Measurements from ENCODE around the gene RALB.

The RALB gene

GRCh38 chr2:120223034-120223912 lies 29.4 kb upstream of the RALB start, which contains the start of gene TMEM185B:
TMEM185B (minus strand) TSS chr2:120223400; CDS start chr2:120222976, 424 bp downstream.
- H2BK120ac ChIP-seq (ENCODE audit: low read depth, low read length): peak within 1 kb of the TSS; percentile 95
- peak within 1 kb of the TSS in 1 of 2 experiments; percentile 29 for H3K14ac ChIP-seq (ENCODE audit: low read length in 2 of 2)
- peak; percentile 85 for DNase-seq
- peak within 1 kb of the TSS in 1 of 2 experiments; percentile 51 for H3K23ac ChIP-seq (ENCODE audit: low read length in 2 of 2)
- peaks cover 27% of the 10 kb centered on the region for H3K79me1 ChIP-seq (replicated peaks; ENCODE audit: low read length, poor library complexity, severe bottlenecking)
- H4K91ac ChIP-seq (ENCODE audit: low read length): peak within 1 kb of the TSS; percentile 99
- peaks cover 13% of the 10 kb centered on the region for H3K4me1 ChIP-seq (ENCODE audit: control insufficient read depth, insufficient read depth, low read depth, low read length)
- peak within 1 kb of the TSS; percentile 59 for H2AK5ac ChIP-seq (ENCODE audit: low read length, severe bottlenecking)
- peak within 1 kb of the TSS; percentile 85 for H3K9ac ChIP-seq (ENCODE audit: low read length)
- H2BK5ac ChIP-seq (ENCODE audit: low read depth, low read length, poor library complexity, severe bottlenecking): peak within 1 kb of the TSS; percentile 92
- peak within 1 kb of the TSS in 1 of 2 experiments; percentile 67 for H2BK12ac ChIP-seq (ENCODE audit: low read length in 2 of 2)
- peak within 1 kb of the TSS; percentile 53 for H2BK15ac ChIP-seq (ENCODE audit: low read depth, poor library complexity, severe bottlenecking)
- H3K4me3 ChIP-seq (ENCODE audit: insufficient read depth in 1 of 2, low read depth in 1 of 2, low read length in 2 of 2): peak within 1 kb of the TSS; percentile 71 to 78
- peak within 1 kb of the TSS; percentile 99 for H4K8ac ChIP-seq (ENCODE audit: low read length)
- 3% methylated on average over 79 of the region's 108 CpGs for WGBS
- H3K4ac ChIP-seq (ENCODE audit: low read depth in 1 of 2, low read length in 2 of 2): peak within 1 kb of the TSS; percentile 88 to 90
- H3K27me3 ChIP-seq (ENCODE audit: control insufficient read depth in 1 of 2, insufficient read depth in 1 of 2, low read length in 2 of 2): peaks cover 3 to 14% of the 10 kb centered on the region in 2 experiments
- H3K9me3 ChIP-seq (ENCODE audit: control insufficient read depth, low read length): no peaks in the 10 kb centered on the region
- H3K27ac ChIP-seq (ENCODE audit: low read length, poor library complexity, severe bottlenecking): no peak within 1 kb of the TSS
- peak within 1 kb of the TSS; percentile 78 for H2AFZ ChIP-seq (ENCODE audit: low read depth, low read length)
- H3K36me3 ChIP-seq (ENCODE audit: control insufficient read depth in 1 of 2, insufficient read depth in 2 of 2, low read depth in 1 of 2, low read length in 2 of 2): peaks cover 20 to 39% of the 10 kb centered on the region in 2 experiments
- peak within 1 kb of the TSS; percentile 82 for H3K4me2 ChIP-seq (ENCODE audit: low read length, poor library complexity, severe bottlenecking)
- peak within 1 kb of the TSS; percentile 92 to 96 for H3K18ac ChIP-seq (ENCODE audit: low read depth in 1 of 2, low read length in 2 of 2)

DNA sequence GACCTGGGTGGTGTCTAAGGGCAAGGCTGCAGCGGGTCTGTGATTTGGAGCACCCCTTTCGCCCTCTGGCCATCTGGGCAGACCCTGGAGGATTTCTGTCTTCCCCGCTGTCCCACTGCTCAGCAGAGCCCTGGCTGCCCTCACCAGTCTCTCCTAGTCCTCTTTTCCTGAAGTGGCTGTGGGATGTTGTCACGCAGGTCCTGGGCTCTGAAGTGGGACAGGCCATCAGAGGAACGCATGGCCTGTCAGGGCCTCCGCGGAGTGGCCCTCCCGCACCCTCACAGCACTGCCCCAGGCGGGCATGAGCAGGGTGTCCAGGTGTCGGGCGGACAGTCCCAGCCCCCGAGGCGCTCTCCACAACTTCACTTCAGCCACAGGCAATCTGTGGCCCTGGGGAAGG lies 28.4 kb upstream of the RALB start:
- no peak overlapping the region for H3K14ac ChIP-seq (ENCODE audit: low read length in 2 of 2)
- no peak overlapping the region for H2BK5ac ChIP-seq (ENCODE audit: low read depth, low read length, poor library complexity, severe bottlenecking)
- H2AFZ ChIP-seq (ENCODE audit: low read depth, low read length): peak overlapping the region; percentile 18
- H3K4ac ChIP-seq (ENCODE audit: low read depth in 1 of 2, low read length in 2 of 2): no peak overlapping the region
- H3K4me3 ChIP-seq (ENCODE audit: insufficient read depth in 1 of 2, low read depth in 1 of 2, low read length in 2 of 2): peak overlapping the region in 1 of 2 experiments; percentile 78
- no peak overlapping the region for H4K91ac ChIP-seq (ENCODE audit: low read length)
- peaks cover 13% of the 10 kb centered on the region for H3K4me1 ChIP-seq (ENCODE audit: control insufficient read depth, insufficient read depth, low read depth, low read length)
- peaks cover 15 to 29% of the 10 kb centered on the region in 2 experiments for H3K36me3 ChIP-seq (ENCODE audit: control insufficient read depth in 1 of 2, insufficient read depth in 2 of 2, low read depth in 1 of 2, low read length in 2 of 2)
- peak overlapping the region; percentile 30 for H2BK15ac ChIP-seq (ENCODE audit: low read depth, poor library complexity, severe bottlenecking)
- no peaks in the 10 kb centered on the region for H3K9me3 ChIP-seq (ENCODE audit: control insufficient read depth, low read length)
- 98% methylated on average over 13 of the region's 13 CpGs for WGBS
- peaks cover 3 to 14% of the 10 kb centered on the region in 2 experiments for H3K27me3 ChIP-seq (ENCODE audit: control insufficient read depth in 1 of 2, insufficient read depth in 1 of 2, low read length in 2 of 2)
- H3K9ac ChIP-seq (ENCODE audit: low read length): peak overlapping the region; percentile 85
- H2BK120ac ChIP-seq (ENCODE audit: low read depth, low read length): no peak overlapping the region
- H4K8ac ChIP-seq (ENCODE audit: low read length): no peak overlapping the region
- H3K79me1 ChIP-seq (replicated peaks; ENCODE audit: low read length, poor library complexity, severe bottlenecking): peaks cover 20% of the 10 kb centered on the region
- peak overlapping the region; percentile 12 to 67 for H2BK12ac ChIP-seq (ENCODE audit: low read length in 2 of 2)
- H3K27ac ChIP-seq (ENCODE audit: low read length, poor library complexity, severe bottlenecking): no peak overlapping the region
- H3K4me2 ChIP-seq (ENCODE audit: low read length, poor library complexity, severe bottlenecking): no peak overlapping the region
- H3K18ac ChIP-seq (ENCODE audit: low read depth in 1 of 2, low read length in 2 of 2): no peak overlapping the region
- no peak overlapping the region for H3K23ac ChIP-seq (ENCODE audit: low read length in 2 of 2)
- H2AK5ac ChIP-seq (ENCODE audit: low read length, severe bottlenecking): no peak overlapping the region
- no peak for DNase-seq

DNA sequence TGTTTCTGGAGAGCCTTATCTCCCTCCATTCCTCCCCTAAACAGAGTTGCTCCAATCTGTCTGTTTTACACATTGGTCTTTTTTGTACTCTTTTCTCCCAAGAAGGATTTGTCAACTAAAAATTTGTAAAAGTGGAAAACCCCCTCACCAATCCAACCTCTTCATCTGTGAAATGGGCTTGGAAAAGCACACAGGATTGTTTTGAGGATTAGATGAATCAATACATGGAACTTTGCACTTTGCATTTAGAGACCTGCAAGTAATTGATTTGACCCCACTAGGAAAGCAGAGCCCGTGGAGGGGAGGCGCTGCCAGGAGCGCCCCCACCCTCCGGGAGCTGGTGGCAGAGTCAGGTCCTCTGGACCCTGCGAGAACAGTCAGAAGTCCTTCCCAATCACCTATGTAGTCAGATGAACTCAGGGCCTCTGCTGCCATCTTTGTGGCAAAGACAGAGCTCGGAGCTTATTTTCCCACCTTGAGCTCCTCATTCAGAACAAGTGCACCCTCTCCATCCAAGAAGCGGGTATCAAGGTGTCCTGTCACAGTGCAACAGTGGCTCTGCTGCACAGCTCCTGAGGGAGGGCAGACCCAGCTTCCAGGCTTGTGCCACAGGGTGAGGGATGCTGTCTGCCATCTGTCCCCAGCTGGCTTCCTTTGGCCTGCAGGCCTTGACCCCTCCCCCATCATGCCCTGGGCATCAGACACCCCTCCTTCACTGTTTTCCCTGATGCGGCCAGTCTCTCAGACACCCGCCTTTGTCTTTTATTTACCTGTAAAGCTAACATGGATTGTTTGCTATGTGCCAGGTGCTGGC lies 27.7 kb upstream of the RALB start:
- DNase-seq: no peak
- no peak overlapping the region for H3K14ac ChIP-seq (ENCODE audit: low read length in 2 of 2)
- no peak overlapping the region for H3K9ac ChIP-seq (ENCODE audit: low read length)
- H3K18ac ChIP-seq (ENCODE audit: low read depth in 1 of 2, low read length in 2 of 2): no peak overlapping the region
- peaks cover 3 to 14% of the 10 kb centered on the region in 2 experiments for H3K27me3 ChIP-seq (ENCODE audit: control insufficient read depth in 1 of 2, insufficient read depth in 1 of 2, low read length in 2 of 2)
- peaks cover 14% of the 10 kb centered on the region for H3K79me1 ChIP-seq (replicated peaks; ENCODE audit: low read length, poor library complexity, severe bottlenecking)
- H2BK120ac ChIP-seq (ENCODE audit: low read depth, low read length): no peak overlapping the region
- H2BK15ac ChIP-seq (ENCODE audit: low read depth, poor library complexity, severe bottlenecking): peak overlapping the region; percentile 30
- H3K4me3 ChIP-seq (ENCODE audit: insufficient read depth in 1 of 2, low read depth in 1 of 2, low read length in 2 of 2): no peak overlapping the region
- no peak overlapping the region for H3K23ac ChIP-seq (ENCODE audit: low read length in 2 of 2)
- no peak overlapping the region for H3K4ac ChIP-seq (ENCODE audit: low read depth in 1 of 2, low read length in 2 of 2)
- H2BK12ac ChIP-seq (ENCODE audit: low read length in 2 of 2): peak overlapping the region in 1 of 2 experiments; percentile 38
- no peaks in the 10 kb centered on the region for H3K9me3 ChIP-seq (ENCODE audit: control insufficient read depth, low read length)
- no peak overlapping the region for H3K27ac ChIP-seq (ENCODE audit: low read length, poor library complexity, severe bottlenecking)
- H3K4me1 ChIP-seq (ENCODE audit: control insufficient read depth, insufficient read depth, low read depth, low read length): peaks cover 13% of the 10 kb centered on the region
- H2BK5ac ChIP-seq (ENCODE audit: low read depth, low read length, poor library complexity, severe bottlenecking): no peak overlapping the region
- H2AK5ac ChIP-seq (ENCODE audit: low read length, severe bottlenecking): no peak overlapping the region
- H2AFZ ChIP-seq (ENCODE audit: low read depth, low read length): no peak overlapping the region
- H4K8ac ChIP-seq (ENCODE audit: low read length): no peak overlapping the region
- no peak overlapping the region for H3K4me2 ChIP-seq (ENCODE audit: low read length, poor library complexity, severe bottlenecking)
- H3K36me3 ChIP-seq (ENCODE audit: control insufficient read depth in 1 of 2, insufficient read depth in 2 of 2, low read depth in 1 of 2, low read length in 2 of 2): peaks cover 10 to 23% of the 10 kb centered on the region in 2 experiments
- H4K91ac ChIP-seq (ENCODE audit: low read length): no peak overlapping the region
- WGBS: 96% methylated on average over 9 of the region's 9 CpGs

All from mesenchymal stem cell (in vitro differentiated cells and primary cell).